HepG2 (cell line): ENCODE data around the gene EFEMP2.

Experiments
- CTCF ChIP-seq: sonication (generic); formaldehyde crosslinking; IDR thresholded peaks from 2 replicates; pipeline ENCODE4 v1.5.0; 2020; ENCODE audit warnings: mild to moderate bottlenecking, missing genetic modification reagents, moderate library complexity
- MTA3 ChIP-seq: sonication (generic); formaldehyde crosslinking; IDR thresholded peaks from 2 replicates; pipeline ENCODE4 v1.4.0; 2020; ENCODE audit warnings: missing genetic modification reagents
- POLR2A ChIP-seq, 2 experiments: IDR thresholded peaks; 2 replicates each; pipeline ENCODE4 v1.6.1; 2011; ENCODE audit warnings: low read depth in 2 of 2, low read length in 2 of 2, mild to moderate bottlenecking in 1 of 2, moderate library complexity in 1 of 2; ENCODE audit not compliant: insufficient read depth in 1 of 2
- ZNF253 ChIP-seq: sonication (generic); formaldehyde crosslinking; IDR thresholded peaks from 2 replicates; pipeline ENCODE4 v1.8.0; 2022; ENCODE audit warnings: mild to moderate bottlenecking, missing genetic modification reagents, borderline replicate concordance
- ZSCAN30 ChIP-seq: sonication (generic); formaldehyde crosslinking; IDR thresholded peaks from 2 replicates; pipeline ENCODE4 v1.5.0; 2020; ENCODE audit warnings: mild to moderate bottlenecking, missing genetic modification reagents

GRCh38 chr11:65861533-65862183 lies 10.9 kb downstream of the EFEMP2 start:
- TF ChIP-seq POLR2A (IDR thresholded peaks at IDR 0.05; ENCODE audit: insufficient read depth in 1 of 2, low read depth in 2 of 2, low read length in 2 of 2) (no peak), ZSCAN30 (CRISPR knock-in tag) (no peak), CTCF (CRISPR knock-in tag) (no peak), ZNF253 (CRISPR knock-in tag) (no peak), MTA3 (CRISPR knock-in tag) (no peak)
